ENCODE results near the gene C14orf180.

The C14orf180 gene

DNA sequence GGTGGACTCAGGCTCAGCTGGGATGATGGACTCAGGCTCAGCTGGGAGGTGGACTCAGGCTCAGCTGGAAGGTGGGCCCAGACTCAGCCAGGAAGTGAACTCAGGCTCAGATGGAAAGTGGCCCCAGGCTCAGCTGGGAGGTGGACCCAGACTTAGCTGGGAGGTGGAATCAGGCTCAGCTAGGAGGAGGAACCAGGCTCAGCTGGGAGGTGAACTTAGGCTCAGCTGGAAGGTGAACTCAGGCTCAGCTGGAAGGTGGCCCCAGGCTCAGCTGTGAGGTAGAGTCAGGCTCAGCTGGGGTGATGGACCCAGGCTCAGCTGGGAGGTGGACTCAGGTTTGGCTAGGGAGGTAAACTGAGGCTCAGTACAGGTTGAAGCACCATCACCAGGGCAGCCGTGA, 21.8 kb upstream of the C14orf180 start:
- TF ChIP-seq POLR2AphosphoS5 (IDR thresholded peaks at IDR 0.05; ENCODE audit: low read depth, low read length) = no peak
- no peak for TF ChIP-seq TAF1 (IDR thresholded peaks at IDR 0.05; ENCODE audit: borderline replicate concordance, insufficient read depth, low read length)
- TF ChIP-seq, protein P1, sequence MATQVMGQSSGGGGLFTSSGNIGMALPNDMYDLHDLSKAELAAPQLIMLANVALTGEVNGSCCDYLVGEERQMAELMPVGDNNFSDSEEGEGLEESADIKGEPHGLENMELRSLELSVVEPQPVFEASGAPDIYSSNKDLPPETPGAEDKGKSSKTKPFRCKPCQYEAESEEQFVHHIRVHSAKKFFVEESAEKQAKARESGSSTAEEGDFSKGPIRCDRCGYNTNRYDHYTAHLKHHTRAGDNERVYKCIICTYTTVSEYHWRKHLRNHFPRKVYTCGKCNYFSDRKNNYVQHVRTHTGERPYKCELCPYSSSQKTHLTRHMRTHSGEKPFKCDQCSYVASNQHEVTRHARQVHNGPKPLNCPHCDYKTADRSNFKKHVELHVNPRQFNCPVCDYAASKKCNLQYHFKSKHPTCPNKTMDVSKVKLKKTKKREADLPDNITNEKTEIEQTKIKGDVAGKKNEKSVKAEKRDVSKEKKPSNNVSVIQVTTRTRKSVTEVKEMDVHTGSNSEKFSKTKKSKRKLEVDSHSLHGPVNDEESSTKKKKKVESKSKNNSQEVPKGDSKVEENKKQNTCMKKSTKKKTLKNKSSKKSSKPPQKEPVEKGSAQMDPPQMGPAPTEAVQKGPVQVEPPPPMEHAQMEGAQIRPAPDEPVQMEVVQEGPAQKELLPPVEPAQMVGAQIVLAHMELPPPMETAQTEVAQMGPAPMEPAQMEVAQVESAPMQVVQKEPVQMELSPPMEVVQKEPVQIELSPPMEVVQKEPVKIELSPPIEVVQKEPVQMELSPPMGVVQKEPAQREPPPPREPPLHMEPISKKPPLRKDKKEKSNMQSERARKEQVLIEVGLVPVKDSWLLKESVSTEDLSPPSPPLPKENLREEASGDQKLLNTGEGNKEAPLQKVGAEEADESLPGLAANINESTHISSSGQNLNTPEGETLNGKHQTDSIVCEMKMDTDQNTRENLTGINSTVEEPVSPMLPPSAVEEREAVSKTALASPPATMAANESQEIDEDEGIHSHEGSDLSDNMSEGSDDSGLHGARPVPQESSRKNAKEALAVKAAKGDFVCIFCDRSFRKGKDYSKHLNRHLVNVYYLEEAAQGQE (IDR thresholded peaks at IDR 0.05; ENCODE audit: insufficient read depth in 1 of 2, low read depth in 2 of 2, low read length in 2 of 2) = no peak
- TF ChIP-seq SIN3A (IDR thresholded peaks at IDR 0.05; ENCODE audit: borderline replicate concordance, insufficient read depth, low read length) = no peak
- TF ChIP-seq FOXP2 (optimal IDR thresholded peaks at IDR 0.05; ENCODE audit: borderline replicate concordance, extremely low read depth, extremely low read length, insufficient read depth) = no peak

- TF ChIP-seq TAF1 (IDR thresholded peaks at IDR 0.05; ENCODE audit: borderline replicate concordance, insufficient read depth, low read length) (no peak), POLR2AphosphoS5 (IDR thresholded peaks at IDR 0.05; ENCODE audit: low read depth, low read length) (no peak), FOXP2 (optimal IDR thresholded peaks at IDR 0.05; ENCODE audit: borderline replicate concordance, extremely low read depth, extremely low read length, insufficient read depth) (no peak), SIN3A (IDR thresholded peaks at IDR 0.05; ENCODE audit: borderline replicate concordance, insufficient read depth, low read length) (no peak)
- TF ChIP-seq, protein P1 (IDR thresholded peaks at IDR 0.05; ENCODE audit: insufficient read depth in 1 of 2, low read depth in 2 of 2, low read length in 2 of 2) = no peak
Measured at GRCh38 chr14:104558231-104559027, 21.1 kb upstream of the C14orf180 start.

DNA sequence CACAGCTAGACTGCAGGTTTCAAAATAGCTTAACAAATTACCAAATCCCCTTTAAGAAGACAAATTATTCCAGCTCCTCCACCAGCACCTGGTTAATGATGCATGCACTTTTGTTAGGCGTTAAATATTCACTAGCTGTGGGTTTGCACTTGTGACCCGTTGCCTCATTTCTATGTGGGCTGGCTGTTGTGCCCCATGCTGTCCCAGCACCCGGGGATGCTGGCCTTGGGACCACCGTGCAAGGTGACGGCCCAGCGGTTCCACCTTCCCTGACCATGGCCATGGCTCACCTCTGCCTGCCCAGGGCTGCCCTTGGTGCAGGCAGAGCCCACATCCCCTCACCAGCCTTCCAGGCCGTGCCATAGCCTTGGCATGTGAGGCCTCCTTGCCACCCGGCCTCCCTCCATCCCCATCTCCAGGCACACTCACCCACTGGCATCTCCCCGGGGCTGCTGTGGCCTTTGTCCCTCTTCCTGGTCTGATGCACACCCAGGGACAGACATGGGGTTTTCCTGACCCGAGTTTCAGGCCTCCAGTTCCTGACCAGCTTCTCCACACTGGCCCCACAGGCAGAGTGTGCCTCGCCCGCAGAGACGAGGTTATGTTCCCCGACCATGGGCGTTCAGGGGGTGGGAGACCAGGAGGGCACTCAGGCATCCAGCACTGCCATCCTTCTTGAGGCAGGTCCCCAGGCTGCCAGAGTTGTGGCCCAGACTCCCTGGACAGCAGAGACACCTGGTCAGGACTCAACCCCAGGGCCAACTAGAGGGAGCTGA, 20.3 kb upstream of the C14orf180 start:
- no peak for TF ChIP-seq FOXP2 (optimal IDR thresholded peaks at IDR 0.05; ENCODE audit: borderline replicate concordance, extremely low read depth, extremely low read length, insufficient read depth)
- no peak for TF ChIP-seq POLR2AphosphoS5 (IDR thresholded peaks at IDR 0.05; ENCODE audit: low read depth, low read length)

GRCh38 chr14:104559804-104560585, 19.6 kb upstream of the C14orf180 start:
- TF ChIP-seq POLR2AphosphoS5 (IDR thresholded peaks at IDR 0.05; ENCODE audit: low read depth, low read length) (no peak), FOXP2 (optimal IDR thresholded peaks at IDR 0.05; ENCODE audit: borderline replicate concordance, extremely low read depth, extremely low read length, insufficient read depth) (no peak), SIN3A (IDR thresholded peaks at IDR 0.05; ENCODE audit: borderline replicate concordance, insufficient read depth, low read length) (no peak), TAF1 (IDR thresholded peaks at IDR 0.05; ENCODE audit: borderline replicate concordance, insufficient read depth, low read length) (no peak)
- TF ChIP-seq, protein P1 (IDR thresholded peaks at IDR 0.05; ENCODE audit: insufficient read depth in 1 of 2, low read depth in 2 of 2, low read length in 2 of 2) = no peak

GRCh38 chr14:104560586-104560945, 19.0 kb upstream of the C14orf180 start:
- TF ChIP-seq POLR2AphosphoS5 (IDR thresholded peaks at IDR 0.05; ENCODE audit: low read depth, low read length) (no peak), SIN3A (IDR thresholded peaks at IDR 0.05; ENCODE audit: borderline replicate concordance, insufficient read depth, low read length) (no peak)
